NCI-H2029 (cell line): ENCODE measurements around the gene PHACTR1.
A peak's percentile ranks its signal among the peaks of the same experiment; 100 is the strongest.
"Not testable (repeated sequence)": the region's sequence is repeated elsewhere in the genome, so short reads cannot be mapped to it uniquely, and the experiment has no call there.

Experiments used
- DNase-seq: peaks from one replicate; lab custom pipeline; 2025; lab: John Stamatoyannopoulos, UW

Gene PHACTR1

DNA sequence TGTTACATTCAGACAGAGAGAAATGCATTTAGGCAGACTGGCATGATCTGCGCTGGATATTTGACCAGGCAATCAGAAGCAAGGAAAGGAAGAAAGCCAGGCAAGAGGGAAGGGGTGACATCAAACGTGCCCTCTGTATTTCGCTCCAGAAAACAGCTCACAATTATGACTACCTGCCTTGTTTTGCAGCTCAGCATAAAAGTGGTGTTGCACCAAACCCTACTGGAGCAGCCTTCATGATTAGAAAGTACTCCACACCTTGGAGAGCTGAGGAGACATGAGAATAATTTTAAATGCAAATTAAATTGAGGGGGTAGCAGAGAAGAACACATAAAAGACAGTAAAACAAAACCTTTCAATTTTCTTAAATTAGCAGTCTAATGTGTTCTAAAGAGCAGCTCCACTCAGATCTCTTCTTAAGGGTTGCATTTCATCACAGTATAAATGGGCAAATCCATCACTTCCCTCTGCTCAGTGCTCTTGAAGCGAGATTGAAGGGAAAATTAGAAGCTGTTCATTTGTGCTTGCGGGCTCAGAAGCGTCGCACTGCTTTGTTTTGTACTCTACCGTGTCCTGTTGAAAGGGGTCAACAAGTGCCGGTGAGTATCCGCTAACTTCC, at the start of gene PHACTR1:
Gene PHACTR1, plus strand, starts transcription at position 470 of the 619 bp plus-strand sequence.
- no peak for DNase-seq

DNA sequence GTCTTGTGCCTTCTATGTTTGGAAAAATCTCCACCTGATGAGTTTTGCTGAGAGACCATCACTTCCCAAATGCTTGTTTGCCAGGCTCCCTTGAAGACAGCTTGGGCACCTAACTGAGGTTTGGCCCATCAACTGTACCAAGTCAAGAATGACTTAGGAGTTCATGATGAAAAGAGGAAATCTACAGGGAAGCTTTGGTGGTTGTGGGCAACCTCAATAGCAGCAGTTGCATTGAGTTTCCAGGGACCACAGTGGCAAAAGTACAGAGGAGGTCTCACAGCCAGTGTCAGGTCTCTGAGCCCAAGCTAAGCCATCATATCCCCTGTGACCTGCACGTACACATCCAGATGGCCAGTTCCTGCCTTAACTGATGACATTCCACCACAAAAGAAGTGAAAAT, 49.7 kb upstream of the PHACTR1 start:
- DNase-seq, result no peak

DNA sequence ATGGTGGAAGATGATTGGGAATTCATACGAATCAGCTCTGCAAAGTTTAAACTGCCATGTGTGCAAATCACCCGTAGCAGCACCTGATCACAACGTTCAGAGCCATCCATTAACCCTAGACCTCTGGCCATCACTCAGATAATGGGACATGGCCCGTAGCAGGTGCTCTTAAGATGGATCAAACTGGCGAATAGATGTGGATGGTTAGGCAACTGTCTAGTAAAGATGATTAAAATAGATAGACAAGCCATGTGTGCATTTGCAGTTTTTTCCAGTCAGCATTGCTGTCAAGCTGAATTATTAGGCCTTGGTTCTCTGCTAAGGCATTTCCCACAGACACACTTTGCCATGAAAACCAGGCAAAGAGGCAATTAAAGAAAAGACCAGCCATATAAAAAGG, 40.6 kb upstream of the PHACTR1 start:
- no peak for DNase-seq

DNA sequence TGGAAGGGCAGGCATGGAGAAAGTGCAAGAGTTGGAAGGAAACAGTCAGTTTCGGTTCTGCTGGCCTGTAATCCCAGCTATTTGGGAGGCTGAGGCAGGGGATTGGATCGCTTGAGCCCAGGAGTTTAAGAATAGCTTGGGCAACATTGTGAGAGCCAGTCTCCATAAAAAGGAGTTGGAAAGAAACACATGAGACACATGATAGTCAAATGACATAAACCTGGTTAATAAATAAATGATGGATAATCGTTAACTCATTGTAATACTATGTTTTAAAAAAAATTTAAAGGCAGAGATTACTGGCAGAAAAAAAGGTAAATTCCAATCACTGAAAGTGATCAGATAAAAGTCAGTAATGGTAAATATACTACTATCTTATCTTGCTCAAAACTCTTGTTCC, 37.2 kb upstream of the PHACTR1 start:
- no peak for DNase-seq

DNA sequence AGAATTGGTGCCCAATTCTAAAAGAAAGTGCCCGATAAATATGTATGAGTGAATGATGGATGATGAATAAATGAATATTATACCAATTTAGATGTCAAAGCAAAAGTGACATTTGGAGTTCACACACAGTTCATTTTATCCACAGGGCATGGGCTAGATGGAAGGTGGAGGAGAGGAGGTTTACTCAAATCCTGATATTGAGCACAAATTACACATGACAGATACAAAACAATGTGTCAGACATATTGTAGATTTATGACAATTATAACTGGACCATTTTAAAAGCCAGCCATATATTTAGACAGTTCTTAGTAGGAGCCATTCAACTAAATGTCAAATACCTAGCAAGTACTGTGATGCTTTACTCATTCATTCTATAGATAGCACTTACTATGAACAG, 23.4 kb upstream of the PHACTR1 start:
- DNase-seq, result no peak

DNA sequence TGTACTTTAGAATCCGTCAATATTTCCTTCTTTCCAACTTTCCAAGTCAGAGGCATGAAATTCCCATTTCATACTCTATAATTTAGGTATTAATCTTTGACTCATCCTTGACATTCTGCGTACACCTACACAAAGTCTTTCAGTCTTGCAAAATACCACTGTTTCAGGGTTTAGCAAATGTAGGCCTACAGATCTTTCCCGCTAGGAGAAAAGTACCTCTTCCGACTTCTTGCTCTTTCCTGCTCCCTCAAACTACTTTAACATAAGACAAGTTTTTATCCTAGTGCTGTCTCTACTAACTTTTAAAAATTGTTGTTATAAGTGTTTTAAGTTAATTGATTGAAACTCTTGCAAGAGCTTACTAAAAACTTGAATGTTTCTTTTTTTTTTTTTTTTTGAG, 18.3 kb upstream of the PHACTR1 start:
- DNase-seq, result no peak

DNA sequence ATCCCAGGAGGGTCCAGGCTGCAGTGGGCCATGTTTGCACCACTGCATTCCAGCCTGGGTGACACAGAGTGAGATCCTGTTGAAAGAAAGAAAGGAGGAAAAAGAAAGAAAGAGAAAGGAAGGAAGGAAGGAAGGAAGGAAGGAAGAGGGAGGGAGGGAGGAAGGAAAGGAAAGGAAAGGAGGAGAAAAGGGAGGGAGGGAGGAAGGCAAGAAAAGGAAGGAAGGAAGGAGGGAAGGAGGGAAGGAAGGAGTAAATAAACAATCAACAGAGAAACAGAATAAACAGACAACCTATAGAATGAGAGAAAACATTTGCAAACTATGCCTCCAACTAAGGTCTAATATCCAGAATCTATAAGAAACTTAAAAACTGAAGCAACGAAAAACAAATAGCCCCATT, 11.6 kb upstream of the PHACTR1 start:
- no peak for DNase-seq

DNA sequence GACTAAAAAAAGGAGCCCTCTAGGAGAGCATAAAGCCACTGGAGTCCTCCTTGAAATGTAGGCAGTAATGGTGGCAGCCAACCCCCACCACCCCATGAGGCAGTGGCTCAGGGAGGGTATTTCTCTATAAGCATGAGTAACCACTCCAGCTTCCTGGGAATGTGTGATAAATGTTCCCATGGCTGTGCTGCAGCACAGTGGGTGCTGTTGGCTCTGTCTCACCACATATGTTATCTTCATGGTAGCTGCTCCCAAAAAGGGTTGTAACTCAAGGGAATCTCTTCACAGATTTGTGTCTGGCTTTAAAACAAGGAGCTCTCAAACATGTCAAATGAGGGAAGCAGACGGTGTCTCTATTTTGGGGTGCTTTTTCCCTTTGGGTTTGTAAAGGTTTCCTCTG, 7.5 kb upstream of the PHACTR1 start:
- DNase-seq, result no peak

DNA sequence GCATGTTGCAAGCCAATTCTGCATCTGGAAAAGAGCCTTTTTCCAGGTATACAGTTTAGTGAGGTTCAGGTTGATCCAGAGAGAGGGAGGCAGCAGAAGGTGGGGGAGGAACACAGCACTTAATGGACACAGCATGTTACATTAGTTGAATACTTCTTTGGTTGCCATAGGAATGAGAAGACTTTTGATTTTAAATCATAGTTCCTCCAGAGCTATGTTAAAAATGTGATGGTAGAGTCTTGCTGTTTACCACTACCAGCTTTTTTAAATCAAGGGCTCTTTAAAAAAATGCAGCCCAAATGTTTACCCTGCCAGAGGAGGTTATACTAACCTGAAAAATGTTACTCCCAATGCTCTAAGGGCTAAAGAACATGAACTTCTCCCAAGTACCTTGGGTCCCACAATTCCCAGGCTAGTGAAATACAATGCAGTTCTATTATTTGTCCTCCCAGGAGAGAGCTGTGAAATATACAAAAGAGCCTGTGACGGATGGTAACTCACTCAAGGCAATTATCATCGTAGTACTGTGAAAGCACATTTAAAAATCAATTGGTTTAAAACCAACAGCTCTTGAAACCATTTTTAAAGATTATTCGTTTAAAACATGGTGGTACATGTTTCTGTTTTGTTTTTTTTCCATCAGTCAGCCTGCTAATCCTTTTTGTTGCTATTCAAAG, 6.9 kb upstream of the PHACTR1 start:
- DNase-seq, result no peak

DNA sequence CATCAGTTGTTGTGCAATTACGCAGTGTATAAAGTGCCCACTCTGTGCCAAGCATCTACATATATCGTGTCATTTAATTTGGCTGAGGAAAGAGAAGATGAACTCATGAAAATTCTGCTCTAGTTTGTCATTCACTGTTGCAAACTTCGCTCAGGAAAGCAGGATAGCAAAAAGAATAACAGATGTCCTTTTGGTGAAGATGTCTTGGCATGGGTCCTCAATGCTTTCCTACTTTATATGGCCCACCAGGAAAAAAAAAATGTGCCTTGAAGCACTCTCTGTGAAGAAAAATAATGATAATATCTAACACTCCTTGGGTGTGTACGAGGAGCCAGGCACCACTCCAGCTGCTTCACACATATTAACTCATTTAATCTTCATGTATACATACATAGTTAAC, 5.6 kb upstream of the PHACTR1 start:
- no peak for DNase-seq

DNA sequence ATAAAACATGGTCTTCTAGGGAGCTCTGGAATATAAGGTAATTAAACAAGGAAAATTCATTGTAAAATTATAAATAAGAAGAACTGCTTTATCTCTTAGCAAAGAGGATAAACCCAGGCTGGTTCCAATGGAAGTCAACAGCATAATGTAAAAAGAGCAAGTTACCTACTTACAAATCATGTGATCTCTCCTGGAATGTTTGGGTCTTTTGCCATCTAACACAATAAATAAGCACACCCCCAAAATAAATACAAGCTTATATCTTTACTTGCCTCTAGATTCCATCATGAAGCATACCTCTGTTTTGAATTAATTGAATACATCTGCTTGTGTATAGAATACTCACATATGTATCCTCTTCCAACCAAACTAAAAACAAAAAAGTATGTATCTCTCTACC, 2.5 kb upstream of the PHACTR1 start:
- no peak for DNase-seq

DNA sequence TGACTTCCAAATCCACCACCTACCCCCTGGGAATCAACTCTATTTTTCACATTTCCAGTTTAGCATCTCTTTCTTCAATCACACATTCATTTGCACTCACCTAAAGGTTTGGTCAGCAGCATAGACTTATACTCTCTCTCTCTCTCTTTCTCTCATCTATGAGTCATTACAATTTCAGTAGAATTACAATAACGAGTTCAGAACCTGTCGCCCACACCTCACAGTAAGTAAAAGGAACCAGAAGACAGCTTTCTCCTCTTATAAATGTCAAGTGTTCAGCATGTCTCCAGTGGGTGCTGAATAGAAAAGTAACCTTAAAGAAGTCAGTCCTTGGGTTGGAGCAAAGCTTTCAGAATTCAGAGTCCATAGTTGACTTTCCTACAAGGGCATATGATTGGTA, 1.1 kb upstream of the PHACTR1 start:
- no peak for DNase-seq

DNA sequence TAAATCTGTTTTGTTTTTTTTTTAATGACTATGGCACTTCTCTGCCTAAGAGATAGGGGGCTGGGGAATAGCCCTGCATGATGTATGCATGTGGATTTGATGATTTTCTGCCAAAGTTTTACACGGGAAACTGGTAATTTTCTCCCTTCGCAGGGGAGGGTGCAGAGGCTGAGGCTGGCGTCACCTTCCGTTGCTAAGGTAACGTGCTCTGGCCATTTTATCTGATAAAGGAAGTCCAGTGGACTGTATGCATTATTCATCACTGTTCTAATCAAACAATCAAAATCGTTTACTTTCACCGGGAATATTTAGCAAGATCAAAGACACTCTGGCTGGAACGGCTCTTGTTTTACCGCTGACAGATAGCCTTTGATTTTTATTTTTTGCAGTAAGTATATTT, 789 bp downstream of the PHACTR1 start:
- no peak for DNase-seq

DNA sequence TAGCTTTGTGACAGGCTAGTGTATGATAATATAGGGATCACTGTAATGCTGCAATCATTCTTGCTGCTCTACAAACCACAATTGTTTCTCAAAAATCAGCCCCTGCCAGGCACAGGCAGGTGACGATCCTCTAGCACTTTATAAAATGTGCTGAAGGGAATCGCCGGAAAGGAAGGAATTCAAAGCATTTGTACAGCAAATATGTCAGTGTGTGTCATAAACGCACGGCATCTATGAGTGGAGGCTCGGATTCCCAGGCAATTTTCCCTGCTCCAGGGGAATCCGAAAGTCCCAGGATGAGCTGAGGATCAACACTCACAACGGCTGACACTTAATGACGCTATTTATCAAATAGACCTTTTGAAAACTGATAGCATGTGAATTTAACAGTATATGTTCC, 1.4 kb downstream of the PHACTR1 start:
- no peak for DNase-seq

DNA sequence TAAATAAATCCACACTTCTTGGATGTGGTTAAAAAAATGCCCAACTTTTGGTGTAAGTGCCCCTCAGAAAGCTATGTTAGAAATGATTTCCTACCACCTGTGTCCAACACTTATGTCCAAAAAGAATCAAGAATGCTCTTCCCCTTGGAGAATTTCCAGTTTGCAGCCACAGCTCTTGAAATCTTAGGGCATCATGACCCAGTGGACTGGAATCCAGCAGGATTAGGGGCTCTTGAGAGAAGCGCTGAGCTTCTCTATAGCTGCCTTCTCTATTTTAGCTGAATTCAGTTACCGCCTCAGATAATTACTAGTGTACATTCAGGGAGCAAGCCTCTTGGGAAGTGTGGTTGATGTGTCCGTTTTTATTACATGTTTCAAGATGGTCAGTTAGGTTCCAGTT, 2.5 kb downstream of the PHACTR1 start:
- no peak for DNase-seq

DNA sequence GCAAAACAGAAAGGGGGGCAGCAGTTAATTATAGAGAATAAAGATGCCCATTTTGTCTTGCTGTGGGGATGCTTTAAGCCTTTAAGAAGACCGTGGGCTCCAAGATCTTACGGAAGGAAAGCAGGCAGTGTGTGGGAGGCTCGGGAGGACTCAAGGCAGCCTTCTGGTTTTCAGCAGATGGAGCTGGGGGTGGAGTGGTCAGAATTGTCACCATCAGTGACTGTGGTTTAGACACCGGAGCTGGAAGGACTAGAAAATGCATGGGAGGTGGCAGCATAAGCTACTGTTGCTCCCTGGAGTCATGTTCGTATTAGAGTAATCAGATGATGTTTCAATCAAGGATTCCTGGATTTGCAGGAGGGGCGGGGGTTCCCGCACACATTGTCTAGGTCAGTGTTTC, 3.7 kb downstream of the PHACTR1 start:
- DNase-seq, result no peak

DNA sequence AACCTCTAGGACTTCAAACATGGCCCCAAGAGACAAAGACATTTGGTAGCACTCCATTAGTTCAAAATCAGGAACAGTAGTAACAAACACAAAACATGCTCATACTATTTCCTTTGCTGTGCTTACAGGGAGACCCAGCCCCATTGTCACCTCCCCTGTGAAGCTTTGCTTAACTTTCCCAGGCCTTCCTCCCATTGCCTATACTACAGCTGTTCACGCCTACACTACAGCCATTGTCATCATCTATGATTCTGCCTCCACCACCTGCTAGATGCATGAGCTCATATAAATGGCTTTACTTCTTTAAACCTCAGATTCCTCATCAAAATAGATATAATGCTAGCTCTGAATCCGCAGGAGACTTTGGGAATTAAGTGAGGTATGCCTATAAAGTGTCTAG, 8.7 kb downstream of the PHACTR1 start:
- no peak for DNase-seq

DNA sequence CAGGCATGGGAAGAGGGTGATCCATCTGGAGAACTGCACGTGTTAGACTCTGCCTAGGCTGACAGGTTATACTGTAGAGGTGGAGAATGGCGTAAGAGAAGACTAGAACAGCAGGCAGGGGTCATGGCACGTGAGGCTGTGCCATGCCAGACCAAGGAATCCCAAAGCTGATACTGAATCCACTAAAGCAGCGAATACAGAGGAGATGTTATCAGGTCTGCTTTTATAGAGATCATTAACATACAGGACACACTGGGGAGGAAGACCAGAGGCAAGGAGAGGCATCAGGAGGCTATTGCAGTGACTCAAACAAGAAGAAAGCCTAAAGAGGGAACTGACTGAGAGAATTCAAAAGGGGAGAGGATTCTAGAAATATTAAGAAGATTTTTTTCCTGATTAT, 12.9 kb downstream of the PHACTR1 start:
- DNase-seq, result no peak

DNA sequence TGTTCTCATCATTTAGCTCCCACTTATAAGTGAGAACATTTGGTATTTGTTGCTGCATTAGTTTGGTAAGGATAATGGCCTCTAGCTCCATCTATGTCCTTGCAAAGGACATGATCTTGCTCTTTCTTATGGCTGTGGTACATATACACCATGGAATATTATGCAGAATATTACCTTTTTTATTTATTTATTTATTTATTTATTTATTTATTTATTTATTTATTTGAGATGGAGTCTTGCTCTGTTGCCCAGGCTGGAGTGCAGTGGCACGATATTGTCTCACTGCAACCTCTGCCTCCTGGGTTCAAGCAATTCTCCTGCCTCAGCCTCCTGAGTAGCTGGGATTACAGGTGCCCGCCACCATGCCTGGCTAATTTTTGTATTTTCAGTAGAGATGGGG, 14.2 kb downstream of the PHACTR1 start:
- not testable (repeated sequence) for DNase-seq

DNA sequence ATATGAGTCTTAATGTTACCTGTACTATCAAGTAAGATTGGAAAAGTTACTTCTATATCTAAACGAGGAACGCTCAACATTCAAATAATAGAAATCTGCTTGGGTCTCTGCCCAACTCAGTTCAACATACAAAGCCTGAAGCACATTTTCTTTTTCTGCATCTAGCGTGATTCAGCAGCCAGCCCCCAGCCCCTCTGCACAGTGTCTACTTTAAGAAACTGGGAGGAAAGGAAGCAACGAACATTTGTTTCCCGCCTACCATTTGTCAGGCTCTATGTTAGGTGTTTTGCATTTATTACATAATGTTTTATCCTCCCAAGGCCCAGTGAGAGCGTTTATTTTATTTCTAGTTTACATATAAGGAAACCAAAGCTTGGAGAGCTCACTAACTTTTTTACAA, 17.3 kb downstream of the PHACTR1 start:
- DNase-seq, result no peak

DNA sequence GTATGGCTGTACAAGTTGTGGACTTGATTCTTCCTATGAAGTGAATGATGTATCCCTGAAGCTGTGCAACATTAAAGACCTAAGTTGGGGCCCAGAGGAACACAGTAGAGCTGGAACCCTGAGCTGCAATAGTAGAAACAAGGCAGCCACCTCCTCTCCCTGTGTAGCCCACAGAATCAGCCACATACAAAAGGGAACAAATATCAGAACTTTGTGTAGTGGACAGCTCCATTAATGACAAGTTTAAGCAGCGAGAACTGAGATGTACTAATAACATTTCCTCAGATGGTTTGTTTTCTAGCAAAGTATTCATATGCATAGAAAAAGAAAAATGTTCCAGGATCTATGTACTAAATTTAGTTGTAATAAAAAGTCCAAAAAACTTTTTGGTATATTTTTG, 19.2 kb downstream of the PHACTR1 start:
- no peak for DNase-seq

DNA sequence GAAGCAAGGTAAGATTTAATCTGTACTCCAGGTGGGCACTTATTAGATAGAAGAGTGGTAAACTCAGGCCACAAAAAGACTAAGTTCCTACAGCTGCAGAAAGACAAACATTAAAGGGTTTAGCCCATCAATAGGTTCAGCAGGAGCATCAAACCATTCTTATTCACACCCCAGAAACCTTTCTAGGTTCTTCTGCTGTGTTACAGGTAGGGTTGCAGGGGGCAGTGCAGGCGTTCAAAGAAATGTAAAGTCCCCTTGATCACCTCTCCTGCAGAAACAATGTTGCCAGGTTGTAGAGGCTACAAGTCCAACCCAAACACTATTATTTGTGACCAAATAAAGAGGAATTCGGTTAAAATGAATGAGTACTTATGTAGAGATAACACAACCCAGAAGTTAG, 31.8 kb downstream of the PHACTR1 start:
- DNase-seq, result no peak

DNA sequence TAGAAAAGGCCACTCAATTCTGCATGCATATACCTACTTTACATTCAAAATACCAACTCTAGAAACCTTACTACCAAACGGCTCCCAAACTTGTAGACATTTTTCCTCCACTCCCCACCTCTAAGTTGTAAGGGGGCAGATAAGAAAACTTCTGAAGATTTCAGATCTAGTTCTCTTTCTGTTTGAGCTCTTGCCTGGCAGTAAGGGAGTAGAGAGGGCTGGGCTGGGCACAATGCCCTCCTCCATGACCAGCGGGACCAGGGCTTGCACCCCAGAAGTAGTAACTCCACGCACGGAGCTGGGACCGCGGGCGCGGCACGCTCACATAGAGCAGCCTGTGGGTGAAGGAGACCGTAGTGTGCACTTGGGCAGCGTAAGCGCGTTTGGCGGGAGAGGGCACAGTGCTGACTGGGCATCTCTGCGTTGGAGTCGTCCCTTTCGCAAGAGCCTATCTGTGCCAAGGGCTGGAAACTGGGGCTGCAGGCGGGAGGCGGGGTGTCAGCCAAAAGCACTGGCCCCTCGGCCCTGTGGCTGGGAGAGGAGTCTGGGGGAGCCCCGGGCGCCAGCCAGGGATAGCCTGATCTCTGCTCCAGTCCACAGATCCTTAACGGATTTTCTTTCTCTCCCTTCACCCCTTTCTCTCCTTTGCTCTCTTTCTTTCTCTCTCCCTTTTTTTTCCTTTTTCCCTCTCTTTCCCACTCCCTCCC, 32.4 kb downstream of the PHACTR1 start:
- peak; percentile 58 for DNase-seq
